GM12875 (cell line): ENCODE data around the gene EDAR.

ENCODE experiments used
- H3K4me3 ChIP-seq: one replicate; pipeline ENCODE4 v1.5.1; 2011; ENCODE audit warnings: low read depth, low read length, control low read depth
- TF ChIP-seq, protein P1 (sequence below): IDR thresholded peaks from 2 replicates; pipeline ENCODE4 v1.5.1; 2011; ENCODE audit warnings: low read depth, mild to moderate bottlenecking, control low read depth, inconsistent platforms, low read length, moderate library complexity, borderline replicate concordance; ENCODE audit not compliant: insufficient read depth

Gene EDAR

DNA sequence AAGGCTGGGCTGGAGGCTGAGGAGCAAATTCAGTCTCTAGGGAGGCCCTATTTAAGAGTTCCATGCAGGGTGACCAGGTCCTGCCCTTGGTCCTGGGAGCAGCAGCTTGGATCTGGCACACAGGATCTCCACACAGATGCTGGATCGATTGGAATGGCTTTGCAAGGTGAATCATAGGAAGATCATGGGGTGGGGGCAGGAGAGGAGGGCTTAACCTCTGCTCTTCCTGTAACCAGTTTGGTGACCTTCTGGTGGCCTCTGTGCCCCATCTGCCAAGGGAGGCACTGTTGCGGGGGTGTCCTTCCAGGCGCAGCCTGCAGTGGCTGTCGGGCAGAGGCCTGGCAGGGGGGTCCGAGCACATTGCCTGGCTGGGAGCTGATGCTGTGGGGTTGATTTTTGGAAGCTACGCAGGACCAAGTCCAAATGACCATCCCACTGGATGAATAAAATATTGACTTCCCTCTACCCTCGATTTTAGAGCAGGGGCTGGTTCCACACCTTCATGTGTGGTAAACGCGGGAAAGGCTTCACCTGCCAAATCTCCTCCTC, 79.7 kb downstream of the EDAR start:
- TF ChIP-seq, protein P1, sequence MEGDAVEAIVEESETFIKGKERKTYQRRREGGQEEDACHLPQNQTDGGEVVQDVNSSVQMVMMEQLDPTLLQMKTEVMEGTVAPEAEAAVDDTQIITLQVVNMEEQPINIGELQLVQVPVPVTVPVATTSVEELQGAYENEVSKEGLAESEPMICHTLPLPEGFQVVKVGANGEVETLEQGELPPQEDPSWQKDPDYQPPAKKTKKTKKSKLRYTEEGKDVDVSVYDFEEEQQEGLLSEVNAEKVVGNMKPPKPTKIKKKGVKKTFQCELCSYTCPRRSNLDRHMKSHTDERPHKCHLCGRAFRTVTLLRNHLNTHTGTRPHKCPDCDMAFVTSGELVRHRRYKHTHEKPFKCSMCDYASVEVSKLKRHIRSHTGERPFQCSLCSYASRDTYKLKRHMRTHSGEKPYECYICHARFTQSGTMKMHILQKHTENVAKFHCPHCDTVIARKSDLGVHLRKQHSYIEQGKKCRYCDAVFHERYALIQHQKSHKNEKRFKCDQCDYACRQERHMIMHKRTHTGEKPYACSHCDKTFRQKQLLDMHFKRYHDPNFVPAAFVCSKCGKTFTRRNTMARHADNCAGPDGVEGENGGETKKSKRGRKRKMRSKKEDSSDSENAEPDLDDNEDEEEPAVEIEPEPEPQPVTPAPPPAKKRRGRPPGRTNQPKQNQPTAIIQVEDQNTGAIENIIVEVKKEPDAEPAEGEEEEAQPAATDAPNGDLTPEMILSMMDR: no peak
- H3K4me3 ChIP-seq: no peak overlapping the region

DNA sequence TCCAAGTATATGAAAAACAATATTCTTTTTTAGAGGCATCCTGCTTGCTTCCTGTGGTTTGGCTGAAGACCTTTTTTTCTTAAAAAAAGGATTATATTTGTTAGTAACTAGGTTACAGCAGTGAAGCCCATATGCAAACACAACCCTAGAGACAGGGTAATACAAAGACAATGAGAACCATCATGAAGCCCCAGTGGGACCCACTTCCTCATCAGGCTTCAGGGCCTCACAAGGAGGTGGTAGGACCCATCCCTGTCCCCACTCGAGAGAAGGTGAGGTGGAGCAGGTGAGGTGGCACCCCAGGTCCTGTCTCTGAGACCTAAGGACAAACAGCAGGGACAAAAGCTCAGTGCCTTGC, 80.3 kb downstream of the EDAR start:
- H3K4me3 ChIP-seq: no peak overlapping the region
- TF ChIP-seq, protein P1: no peak

DNA sequence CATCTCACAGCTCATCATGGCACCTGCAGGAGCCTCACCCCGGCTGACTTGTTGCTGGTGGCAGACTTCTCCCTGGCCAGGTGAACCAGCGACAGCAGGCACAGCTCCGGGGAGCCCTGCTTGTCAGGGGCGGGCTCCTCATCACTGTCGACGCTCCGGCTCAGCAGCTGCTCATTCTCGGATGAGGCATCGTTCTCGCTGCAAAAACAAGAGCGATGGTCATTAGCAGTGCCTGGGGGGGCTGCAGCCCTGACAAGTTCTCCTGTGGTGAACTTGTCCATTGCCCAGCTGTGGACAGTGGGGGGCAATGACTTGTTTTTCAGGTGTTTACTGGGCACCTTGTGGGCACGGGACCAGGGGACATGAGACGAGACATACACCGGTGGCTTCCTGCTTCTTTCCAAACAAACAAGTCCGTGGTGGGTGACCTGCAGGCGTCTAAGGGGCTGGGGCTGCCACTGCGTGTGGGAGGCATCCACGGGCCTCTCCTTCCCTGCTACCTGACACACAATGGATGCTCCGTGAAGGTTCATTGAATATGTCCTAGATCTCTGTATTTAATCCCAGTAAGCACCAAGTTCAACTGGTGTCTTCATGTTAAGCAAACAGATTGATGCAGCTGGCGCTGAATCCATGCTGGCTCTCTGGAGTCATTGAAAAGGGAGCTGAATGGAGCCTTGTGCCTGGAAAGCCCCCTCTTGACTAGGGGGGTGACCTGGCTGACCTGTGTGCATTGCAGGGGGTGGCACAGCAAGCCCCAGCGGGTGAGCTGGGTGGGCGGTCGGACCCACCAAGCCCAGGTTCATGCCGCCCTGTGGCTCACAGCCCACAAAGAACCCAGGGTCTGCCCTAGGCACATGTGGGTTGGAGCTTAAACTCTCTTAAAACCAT, 81.0 kb downstream of the EDAR start:
- TF ChIP-seq, protein P1: no peak
- no peak overlapping the region for H3K4me3 ChIP-seq

DNA sequence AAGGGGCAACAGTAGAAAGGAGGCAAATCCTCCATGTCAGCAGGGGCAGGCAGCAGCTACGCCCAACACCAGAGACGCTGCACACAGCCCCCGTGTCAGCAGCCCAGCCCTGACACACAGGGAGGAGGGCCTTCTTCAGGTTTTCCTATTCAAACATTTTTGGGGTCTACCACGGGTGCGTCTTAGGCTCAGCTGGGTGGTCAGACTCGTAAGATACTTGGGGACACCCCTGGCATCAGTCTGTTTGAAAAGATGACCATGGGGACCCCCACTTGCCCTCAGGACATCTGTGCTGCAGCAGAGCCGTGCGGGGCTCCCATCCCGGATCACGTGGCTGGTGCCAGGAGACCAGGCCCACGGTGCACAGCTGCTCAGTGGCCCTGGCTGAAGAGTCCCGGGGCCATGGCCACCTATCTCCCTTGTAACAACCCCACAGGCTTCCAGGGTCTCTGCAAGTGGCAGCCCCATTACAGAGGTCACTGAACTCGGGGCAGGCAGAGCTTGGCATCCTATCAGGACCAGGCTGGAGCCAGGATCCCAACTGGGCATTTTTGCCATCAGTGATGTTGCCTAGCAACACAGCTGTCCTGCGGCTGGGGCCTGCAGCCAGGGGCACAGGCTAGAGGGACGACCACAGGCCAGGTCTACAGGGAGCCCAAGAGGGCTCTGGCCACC, 82.5 kb downstream of the EDAR start:
- TF ChIP-seq, protein P1: no peak
- no peak overlapping the region for H3K4me3 ChIP-seq

DNA sequence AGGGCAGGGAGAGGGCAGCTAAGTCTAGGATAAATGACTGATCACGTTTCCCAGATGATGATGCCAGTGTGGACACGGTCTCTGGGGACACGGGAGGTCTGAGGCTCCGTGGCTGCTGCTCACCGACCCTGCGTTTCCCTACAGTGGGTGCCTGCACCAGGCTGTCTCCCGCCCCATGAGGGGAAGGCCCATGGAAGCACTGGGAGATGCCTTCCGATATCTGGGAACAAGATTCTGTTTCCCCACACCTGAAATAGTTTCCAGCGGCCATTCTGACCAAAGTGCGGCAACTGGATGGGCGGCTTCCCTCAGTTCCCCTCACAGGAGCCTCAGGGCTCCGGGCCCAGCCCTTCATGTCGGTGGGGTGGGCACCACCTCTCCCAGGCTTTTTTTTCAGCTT, 83.1 kb downstream of the EDAR start:
- no peak overlapping the region for H3K4me3 ChIP-seq
- TF ChIP-seq, protein P1: no peak

DNA sequence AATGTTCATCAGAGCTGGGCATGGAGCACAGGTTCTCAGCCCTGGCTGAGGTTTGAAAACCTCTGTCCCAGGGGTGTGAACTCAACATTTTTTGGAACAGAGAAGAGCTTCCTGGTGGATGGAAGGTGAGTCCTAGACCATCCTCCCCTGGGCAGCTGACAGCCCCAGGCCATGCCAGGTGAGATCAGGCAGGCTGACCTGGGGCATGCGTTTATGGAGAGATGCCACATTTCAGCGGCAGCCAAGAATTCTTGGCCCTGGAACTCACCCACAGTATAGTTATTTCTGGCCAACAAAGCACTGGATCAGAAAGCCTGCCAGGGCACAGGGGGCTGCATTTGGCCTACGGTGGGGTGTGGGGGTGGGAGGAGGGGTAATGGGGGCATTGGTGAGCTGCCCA, 83.8 kb downstream of the EDAR start:
- TF ChIP-seq, protein P1: no peak
- H3K4me3 ChIP-seq: no peak overlapping the region

DNA sequence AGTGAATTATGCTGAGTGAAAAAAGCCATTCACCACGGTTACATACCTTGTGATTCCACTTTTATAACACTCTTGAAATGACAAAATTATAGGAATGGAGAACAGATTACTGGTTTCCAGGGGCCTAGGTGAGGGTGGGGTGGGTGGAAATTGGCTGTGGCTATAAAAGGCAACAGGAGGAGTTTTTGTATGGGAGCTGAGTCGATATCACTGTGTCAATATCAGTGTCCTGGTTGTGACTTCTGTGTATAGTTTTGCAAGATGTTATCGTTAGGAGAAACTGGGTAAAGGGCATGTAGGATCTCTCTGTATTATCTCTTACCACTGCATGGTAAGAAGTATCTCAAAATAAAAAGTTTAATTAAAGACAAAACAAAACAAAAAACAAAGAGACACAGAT, 84.3 kb downstream of the EDAR start:
- TF ChIP-seq, protein P1: no peak
- no peak overlapping the region for H3K4me3 ChIP-seq
